ENCODE results near the gene CYP4F12. TPM values are rescaled to one million over a fixed set of nuclear protein-coding genes. Genes with fewer than 3 reads are reported as not detected.
A peak's percentile ranks its signal among the peaks of the same experiment; 100 is the strongest.

The CYP4F12 gene, protein sequence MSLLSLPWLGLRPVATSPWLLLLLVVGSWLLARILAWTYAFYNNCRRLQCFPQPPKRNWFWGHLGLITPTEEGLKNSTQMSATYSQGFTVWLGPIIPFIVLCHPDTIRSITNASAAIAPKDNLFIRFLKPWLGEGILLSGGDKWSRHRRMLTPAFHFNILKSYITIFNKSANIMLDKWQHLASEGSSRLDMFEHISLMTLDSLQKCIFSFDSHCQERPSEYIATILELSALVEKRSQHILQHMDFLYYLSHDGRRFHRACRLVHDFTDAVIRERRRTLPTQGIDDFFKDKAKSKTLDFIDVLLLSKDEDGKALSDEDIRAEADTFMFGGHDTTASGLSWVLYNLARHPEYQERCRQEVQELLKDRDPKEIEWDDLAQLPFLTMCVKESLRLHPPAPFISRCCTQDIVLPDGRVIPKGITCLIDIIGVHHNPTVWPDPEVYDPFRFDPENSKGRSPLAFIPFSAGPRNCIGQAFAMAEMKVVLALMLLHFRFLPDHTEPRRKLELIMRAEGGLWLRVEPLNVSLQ
- polyA plus RNA-seq (2013, experiment 1 of 2; ENCODE audit: insufficient read length), result not detected
- polyA plus RNA-seq (2013, experiment 2 of 2; ENCODE audit: insufficient read length), result 0.12 TPM

GRCh38 chr19:15672580-15673175 lies at the start of gene CYP4F12:
CYP4F12 (plus strand) TSS chr19:15673087; CDS start chr19:15673530, 443 bp downstream.
- DNase-seq, result peak; percentile 2

- no peak for DNase-seq
Measured at GRCh38 chr19:15623711-15624318, 49.1 kb upstream of the CYP4F12 start.

GRCh38 chr19:15628236-15629002 lies 44.5 kb upstream of the CYP4F12 start:
- DNase-seq, result no peak

DNA sequence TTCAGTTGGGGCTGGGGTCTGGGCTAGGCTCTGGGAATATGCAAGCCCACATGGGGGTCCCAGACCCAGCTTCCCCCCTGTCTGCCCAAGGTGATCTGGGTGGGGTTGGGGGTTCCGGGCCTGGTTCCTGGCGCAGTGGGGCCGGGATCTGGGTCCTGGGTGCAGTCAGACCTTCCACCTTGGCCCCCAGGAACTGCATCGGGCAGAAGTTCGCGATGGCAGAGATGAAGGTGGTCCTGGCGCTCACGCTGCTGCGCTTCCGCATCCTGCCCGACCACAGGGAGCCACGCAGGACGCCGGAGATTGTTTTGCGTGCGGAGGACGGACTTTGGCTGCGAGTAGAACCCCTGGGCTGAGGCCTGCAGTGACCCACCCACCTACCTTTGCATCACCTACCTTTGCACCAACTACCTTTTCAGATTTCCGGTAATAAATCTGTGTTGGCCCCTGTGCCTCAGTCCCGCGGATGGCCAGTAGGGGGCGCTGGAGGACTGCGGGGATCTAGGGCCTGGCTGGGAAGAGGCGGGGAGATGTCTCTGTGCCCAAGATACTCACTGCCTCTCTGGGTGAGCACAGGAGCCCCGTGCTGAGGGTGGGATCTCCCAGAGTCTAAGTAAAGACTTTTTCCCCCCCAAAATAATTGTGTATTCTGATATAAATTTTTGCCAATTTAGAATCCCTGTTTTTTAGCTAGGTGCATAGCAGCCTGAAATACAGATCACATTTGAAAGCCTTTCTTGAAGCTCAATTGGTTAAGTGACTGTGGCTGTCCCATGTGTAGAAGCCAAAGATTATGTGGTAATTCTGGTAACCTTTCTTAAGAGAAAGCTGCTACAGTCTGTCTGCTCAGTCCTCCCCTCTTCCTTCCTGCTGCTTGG lies 43.6 kb upstream of the CYP4F12 start:
- peak; percentile 52 for DNase-seq

DNA sequence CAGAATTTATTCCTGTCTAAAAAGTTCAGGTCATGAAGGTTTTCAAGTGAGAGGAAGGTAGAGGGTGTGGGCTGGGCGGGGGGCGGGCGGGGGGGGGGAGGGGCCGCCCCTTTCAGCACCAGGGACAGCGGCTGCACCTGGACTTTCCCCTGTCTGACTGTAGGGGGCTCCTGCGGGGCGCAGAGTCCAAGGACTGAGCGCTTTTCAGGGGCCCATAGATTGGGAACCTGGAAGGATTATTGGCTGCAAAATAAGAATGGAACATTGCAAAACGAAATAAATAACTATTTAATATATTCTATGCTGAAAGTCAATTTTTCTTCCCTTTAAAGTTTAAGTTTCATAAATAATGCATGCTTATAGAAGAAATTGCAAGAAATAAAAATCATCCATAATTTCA lies 41.1 kb upstream of the CYP4F12 start:
- peak; percentile 2 for DNase-seq

DNA sequence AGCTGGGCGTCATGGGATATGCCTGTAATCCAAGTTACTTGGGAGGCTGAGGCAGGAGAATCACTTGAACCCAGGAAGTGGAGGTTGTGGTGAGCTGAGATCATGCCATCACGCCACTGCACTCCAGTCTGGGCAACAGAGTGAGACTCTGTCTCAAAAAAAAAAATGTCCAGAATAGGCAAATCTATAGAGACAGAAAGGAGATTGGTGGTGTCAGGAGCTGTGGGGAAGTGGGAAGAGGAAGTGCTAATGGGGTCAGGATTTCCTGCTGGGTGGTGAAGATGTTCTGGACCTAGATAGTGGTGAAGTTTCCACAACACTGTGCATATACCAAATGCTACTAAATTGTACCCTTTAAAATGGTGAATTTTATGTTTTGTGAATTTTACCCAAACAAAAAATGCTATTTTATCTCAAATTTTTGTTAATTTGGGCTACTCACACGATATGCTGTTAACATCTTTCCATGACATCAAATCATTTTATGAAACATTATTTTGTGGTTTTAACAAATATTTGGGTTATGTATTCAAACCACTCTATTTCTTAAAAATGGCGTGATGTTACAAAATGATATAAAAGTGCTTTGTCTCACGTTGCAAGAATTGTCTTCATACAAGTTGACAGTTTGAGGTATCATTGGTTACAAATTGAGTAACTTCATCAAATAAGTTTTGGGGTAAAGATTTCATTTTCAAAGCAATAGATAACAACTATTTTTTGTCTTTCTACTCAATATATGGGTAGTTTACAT lies 39.6 kb upstream of the CYP4F12 start:
- DNase-seq, result no peak

DNA sequence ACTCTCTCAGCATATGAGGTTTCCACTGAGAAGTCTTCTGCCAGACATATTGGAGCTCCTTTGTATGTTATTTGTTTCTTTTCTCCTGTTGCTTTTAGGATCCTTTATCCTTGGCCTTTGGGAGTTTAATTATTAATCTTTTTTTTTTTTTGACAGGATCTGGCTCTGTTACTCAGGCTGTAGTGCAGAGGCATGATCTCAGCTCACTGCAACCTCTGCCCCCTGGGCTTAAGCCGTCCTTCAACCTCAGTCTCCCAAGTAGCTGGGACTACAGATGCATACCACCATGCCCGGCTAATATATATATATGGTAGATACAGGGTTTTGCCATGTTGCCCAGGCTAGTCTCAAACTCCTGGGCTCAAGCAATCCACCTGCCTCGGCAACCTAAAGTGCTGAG lies 38.8 kb upstream of the CYP4F12 start:
- DNase-seq, result no peak

DNA sequence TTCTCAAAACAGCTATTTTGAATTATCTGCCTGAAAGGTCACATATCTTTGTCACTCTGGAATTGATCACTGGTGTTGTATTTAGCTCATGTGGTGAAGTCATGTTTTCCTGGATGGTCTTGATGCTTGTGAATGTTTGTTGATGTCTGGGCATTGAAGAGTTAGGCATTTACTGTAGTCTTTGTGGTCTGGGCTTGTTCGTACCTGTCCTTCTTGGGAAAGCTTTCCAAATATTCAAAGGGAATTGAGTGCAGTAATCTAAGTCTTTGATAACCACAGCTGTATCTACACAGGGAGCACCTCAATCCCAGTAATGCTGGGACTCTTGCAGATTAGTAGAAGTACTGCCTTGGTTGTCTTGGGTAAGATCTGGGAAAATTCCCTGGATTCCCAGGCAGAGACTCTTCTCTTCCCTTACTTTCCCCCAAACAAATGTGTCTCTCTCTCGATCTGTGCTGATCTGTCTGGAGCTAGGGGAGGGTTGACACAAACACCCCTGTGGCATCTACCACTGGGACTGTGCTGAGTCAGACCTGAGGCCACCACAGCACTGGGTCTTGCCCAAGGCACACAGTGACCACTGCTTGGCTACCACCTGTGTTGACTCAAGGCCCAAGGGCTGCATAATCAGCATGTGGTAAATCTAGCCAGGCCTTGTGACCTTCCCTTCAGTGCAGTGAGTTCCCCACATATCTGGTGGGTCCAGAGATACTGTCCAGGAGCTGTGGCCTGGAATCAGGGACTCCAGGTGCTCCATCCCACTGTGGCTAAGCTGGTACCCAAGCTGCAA lies 37.7 kb upstream of the CYP4F12 start:
- DNase-seq, result no peak

GRCh38 chr19:15636026-15636425 lies 36.9 kb upstream of the CYP4F12 start:
- no peak for DNase-seq

- no peak for DNase-seq
Measured at GRCh38 chr19:15639596-15639995, 33.3 kb upstream of the CYP4F12 start.

DNA sequence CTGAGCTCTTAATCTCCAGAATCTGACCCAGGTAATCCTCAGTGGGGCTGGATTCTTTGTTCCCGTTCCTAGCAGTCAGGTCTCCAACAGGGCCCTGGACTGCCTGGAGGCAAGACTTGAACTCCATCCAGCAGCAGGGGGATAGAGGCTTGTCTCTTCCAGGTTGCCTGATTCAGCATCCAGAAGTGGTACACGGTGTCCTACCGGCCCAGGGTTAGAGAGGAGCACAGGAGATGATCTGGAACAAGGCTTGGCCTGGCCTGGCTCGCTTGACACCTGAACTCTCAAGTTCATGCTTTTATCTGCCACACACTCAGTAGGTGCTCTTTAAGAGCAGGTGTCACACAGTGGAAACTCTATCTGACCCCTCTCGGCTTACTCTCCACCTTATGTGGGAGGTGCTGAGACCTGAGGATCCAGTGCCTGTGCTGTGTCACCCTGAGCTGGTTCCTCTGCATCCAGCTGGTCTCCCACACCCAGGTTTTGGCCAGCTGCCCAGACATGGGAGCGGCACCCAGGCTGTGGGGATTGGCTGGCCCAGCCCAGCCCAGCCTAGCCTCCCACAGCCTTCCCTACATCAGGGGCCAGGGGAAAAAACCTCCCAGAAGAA lies 32.5 kb upstream of the CYP4F12 start, which contains the start of gene CYP4F3:
CYP4F3 (plus strand) TSS at position 604 of the 610 bp plus-strand sequence. CDS start 519 bp downstream, outside the sequence.
- DNase-seq, result no peak

DNA sequence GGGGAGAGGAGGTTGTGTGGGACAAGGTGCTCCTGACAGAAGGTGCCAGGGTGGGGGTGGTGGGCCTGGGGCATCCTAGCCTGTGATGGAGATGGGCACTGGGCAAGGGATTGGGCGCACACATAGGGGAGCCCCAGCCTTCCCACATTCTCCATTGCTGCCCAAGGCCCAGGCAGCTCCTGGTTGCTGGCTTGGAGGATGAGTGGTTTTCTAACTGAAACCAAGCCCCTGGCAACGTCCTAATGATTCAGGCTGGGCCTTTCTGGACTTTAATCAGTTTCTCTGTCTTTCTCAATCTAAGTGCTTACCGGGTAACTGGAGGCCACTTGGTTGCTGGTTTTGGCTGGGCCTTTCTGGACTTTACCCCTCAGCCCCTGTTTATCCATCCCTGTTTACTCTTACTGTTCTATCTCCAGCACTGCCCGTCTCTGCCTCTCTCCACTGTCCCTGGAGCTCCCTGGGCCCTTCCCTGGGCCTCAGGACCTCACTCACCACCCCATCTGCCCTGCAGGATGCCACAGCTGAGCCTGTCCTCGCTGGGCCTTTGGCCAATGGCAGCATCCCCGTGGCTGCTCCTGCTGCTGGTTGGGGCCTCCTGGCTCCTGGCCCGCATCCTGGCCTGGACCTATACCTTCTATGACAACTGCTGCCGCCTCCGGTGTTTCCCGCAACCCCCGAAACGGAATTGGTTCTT lies 31.8 kb upstream of the CYP4F12 start:
- no peak for DNase-seq

- DNase-seq, result no peak
Measured at GRCh38 chr19:15641901-15642491, 30.9 kb upstream of the CYP4F12 start.

DNA sequence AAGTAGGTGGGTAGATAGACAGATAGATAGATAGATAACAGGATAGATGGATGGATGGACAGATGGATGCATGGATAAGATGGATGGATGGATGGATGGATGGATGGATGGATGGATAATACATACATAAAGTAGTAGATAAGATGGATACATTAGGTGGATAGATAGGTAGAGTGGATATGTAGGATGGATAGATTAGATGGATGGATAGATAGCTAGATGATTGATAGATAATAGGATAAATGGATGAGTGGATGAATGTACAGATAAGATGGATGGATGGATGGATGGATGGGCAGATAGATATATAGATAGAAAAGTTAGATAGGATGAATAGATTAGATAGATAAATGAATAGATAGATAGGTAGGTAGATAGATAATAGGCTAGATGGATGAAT lies 30.1 kb upstream of the CYP4F12 start:
- DNase-seq, result no peak

DNA sequence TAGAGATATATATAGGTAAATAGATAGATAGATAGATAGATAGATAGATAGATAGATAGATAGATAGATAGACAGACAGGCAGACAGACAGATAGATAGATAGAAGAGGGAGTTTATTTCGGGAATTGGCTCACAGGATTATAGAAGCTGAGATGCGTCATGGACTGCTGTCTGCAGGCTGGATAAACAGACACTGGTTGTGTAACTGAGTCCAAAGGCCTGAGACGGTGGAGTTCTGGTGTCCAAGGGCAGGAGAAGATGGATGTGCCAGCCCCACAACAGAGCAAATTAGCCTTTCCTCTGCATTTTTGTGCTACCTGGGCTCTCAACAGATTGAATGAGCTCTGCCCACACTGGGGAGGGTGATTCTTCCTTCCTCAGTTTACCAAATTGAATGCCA lies 29.5 kb upstream of the CYP4F12 start:
- DNase-seq, result no peak

- no peak for DNase-seq
Measured at GRCh38 chr19:15644066-15644741, 28.7 kb upstream of the CYP4F12 start.

GRCh38 chr19:15644816-15645215 lies 28.1 kb upstream of the CYP4F12 start:
- no peak for DNase-seq

- DNase-seq, result no peak
Measured at GRCh38 chr19:15649526-15649925, 23.4 kb upstream of the CYP4F12 start.
